Parathyroid adenoma (tissue), 2 donors: ENCODE measurements around the gene XYLT1.
A peak's percentile ranks its signal among the peaks of the same experiment; 100 is the strongest.

Experiments
- H2AFZ ChIP-seq: fragments of 300-600 bp; sonication (generic); one replicate; pipeline ENCODE4 v1.7.0; 2017; ENCODE audit warnings: antibody characterized with exemption, mild to moderate bottlenecking
- H3K27ac ChIP-seq: fragments of 300-600 bp; sonication (generic); one replicate; pipeline ENCODE4 v1.7.0; 2017
- H3K27me3 ChIP-seq: fragments of 300-600 bp; sonication (generic); one replicate; pipeline ENCODE4 v1.7.0; 2017; ENCODE audit warnings: low read length; ENCODE audit not compliant: control insufficient read depth, insufficient read depth
- H3K36me3 ChIP-seq: fragments of 300-600 bp; sonication (generic); one replicate; pipeline ENCODE4 v1.7.0; 2017; ENCODE audit warnings: low read length; ENCODE audit not compliant: control insufficient read depth, insufficient read depth
- H3K4me1 ChIP-seq: fragments of 300-600 bp; sonication (generic); one replicate; pipeline ENCODE4 v1.7.0; 2017; ENCODE audit warnings: control low read depth
- H3K4me2 ChIP-seq: fragments of 300-600 bp; sonication (generic); one replicate; pipeline ENCODE4 v1.7.0; 2017; ENCODE audit warnings: low read length
- H3K4me3 ChIP-seq: fragments of 300-600 bp; sonication (generic); one replicate; pipeline ENCODE4 v1.7.0; 2017; ENCODE audit warnings: low read depth, low read length
- H3K79me2 ChIP-seq: fragments of 300-600 bp; sonication (generic); one replicate; pipeline ENCODE4 v1.7.0; 2017; ENCODE audit warnings: control low read depth
- H3K9ac ChIP-seq: fragments of 300-600 bp; sonication (generic); one replicate; pipeline ENCODE4 v1.7.0; 2017; ENCODE audit warnings: mild to moderate bottlenecking
- H3K9me3 ChIP-seq: fragments of 300-600 bp; sonication (generic); one replicate; pipeline ENCODE4 v1.7.0; 2017; ENCODE audit warnings: low read length; ENCODE audit not compliant: control insufficient read depth
- TF ChIP-seq, protein P1 (sequence below): fragments of 300-600 bp; sonication (generic); IDR thresholded peaks from one replicate; pipeline ENCODE4 v1.7.0; 2017; ENCODE audit warnings: antibody characterized with exemption, mild to moderate bottlenecking
- donor health status: primary hyperparathyroidism.

XYLT1 gene

DNA sequence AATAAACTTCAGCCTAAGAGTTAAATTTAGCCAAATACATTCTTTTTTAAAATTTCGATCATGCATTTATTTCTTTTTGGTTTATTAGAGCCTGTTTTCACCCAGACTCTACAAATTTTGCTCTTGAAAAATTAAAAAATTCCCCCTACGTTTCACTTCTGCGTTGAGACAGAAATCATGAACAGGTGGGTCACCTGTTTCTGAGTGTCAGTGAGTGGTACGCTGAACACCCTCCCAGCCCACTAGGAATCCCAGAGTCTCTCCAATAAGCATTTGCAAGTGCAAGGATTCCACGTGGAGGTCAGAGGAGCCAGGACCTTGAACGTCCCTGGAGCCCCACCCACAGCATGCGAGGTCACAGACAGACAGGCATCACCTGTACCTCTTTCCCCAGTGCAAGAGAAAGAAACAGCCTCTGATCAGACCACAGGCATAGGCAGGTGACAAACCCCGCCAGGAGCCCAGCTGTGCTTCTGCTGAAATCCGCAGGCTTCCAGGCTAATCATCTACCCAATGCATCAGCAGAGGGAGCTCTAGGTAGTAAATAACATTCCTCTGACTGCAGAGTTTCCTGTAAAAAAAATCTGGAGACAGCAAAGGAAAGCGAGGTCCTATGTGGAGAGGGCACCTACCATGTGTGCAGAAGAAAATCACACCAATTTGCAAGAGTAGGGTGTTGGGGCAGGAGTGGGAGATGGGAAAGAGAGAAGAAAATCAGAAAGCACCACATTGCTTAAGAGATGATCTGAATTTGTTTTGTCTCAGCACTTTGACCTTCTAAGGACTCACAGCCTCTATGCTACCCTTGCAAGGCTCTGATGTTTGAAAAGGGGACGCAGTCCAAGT, 5.9 kb upstream of the XYLT1 start:
- TF ChIP-seq, protein P1, sequence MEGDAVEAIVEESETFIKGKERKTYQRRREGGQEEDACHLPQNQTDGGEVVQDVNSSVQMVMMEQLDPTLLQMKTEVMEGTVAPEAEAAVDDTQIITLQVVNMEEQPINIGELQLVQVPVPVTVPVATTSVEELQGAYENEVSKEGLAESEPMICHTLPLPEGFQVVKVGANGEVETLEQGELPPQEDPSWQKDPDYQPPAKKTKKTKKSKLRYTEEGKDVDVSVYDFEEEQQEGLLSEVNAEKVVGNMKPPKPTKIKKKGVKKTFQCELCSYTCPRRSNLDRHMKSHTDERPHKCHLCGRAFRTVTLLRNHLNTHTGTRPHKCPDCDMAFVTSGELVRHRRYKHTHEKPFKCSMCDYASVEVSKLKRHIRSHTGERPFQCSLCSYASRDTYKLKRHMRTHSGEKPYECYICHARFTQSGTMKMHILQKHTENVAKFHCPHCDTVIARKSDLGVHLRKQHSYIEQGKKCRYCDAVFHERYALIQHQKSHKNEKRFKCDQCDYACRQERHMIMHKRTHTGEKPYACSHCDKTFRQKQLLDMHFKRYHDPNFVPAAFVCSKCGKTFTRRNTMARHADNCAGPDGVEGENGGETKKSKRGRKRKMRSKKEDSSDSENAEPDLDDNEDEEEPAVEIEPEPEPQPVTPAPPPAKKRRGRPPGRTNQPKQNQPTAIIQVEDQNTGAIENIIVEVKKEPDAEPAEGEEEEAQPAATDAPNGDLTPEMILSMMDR, result peak; percentile 51
- Histone ChIP-seq H3K4me1 (peaks cover 3% of the 10 kb centered on the region), H3K27ac (no peak overlapping the region), H3K9ac (no peak overlapping the region), H2AFZ (no peak overlapping the region), H3K4me2 (no peak overlapping the region), H3K9me3 (no peaks in the 10 kb centered on the region), H3K27me3 (no peaks in the 10 kb centered on the region), H3K36me3 (no peaks in the 10 kb centered on the region), H3K79me2 (no peaks in the 10 kb centered on the region), H3K4me3 (no peak overlapping the region)

DNA sequence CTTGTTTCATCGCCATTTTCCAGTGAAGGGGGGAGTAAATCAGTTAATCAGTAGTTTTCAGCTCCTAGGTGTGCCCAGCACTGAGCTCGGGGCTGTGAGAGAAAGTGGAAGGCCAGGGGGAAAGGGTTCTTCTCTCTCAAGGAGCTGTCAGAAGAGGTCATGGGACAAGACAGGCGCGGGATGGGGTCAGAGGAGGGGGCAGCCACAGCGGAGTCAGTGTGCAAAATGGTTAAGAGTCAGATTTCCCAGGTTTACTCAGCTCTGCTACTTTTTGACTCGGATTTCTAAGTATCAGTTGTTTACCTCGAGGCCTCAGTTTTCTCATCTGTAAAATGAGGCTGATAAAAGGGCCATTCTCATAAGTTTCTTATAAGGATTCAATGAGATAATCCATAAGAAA, 4.3 kb upstream of the XYLT1 start:
- no peaks in the 10 kb centered on the region for H3K36me3 ChIP-seq
- H3K79me2 ChIP-seq, result no peaks in the 10 kb centered on the region
- no peak overlapping the region for H3K27ac ChIP-seq
- H3K9ac ChIP-seq, result no peak overlapping the region
- no peaks in the 10 kb centered on the region for H3K9me3 ChIP-seq
- H2AFZ ChIP-seq, result no peak overlapping the region
- peaks cover 3% of the 10 kb centered on the region for H3K4me1 ChIP-seq
- TF ChIP-seq, protein P1, result no peak
- no peaks in the 10 kb centered on the region for H3K27me3 ChIP-seq
- H3K4me2 ChIP-seq, result no peak overlapping the region
- H3K4me3 ChIP-seq, result no peak overlapping the region

DNA sequence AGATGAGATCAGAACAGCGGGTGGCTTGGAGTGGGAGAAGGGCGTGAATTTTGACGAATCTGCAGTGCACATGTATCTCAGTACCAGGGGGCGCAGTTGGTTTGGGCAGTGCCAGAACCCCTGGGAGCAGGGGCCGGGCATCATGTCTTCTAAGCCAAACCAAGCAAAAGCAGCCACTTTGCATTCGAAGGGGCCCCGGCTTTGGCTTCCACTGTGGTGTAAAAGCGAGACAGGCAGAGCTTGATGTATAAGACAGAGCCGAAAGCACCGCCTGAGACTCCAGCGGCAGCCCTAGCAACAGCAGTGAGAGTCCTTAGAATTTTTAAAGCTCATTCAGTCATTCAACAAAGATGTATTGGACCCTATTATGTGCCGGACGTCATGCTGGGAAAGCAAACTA, 3.8 kb upstream of the XYLT1 start:
- no peaks in the 10 kb centered on the region for H3K9me3 ChIP-seq
- H3K4me3 ChIP-seq, result no peak overlapping the region
- H3K79me2 ChIP-seq, result no peaks in the 10 kb centered on the region
- H3K36me3 ChIP-seq, result no peaks in the 10 kb centered on the region
- TF ChIP-seq, protein P1, result no peak
- no peak overlapping the region for H3K9ac ChIP-seq
- H3K4me2 ChIP-seq, result no peak overlapping the region
- no peak overlapping the region for H2AFZ ChIP-seq
- no peaks in the 10 kb centered on the region for H3K27me3 ChIP-seq
- peaks cover 3% of the 10 kb centered on the region for H3K4me1 ChIP-seq
- no peak overlapping the region for H3K27ac ChIP-seq

DNA sequence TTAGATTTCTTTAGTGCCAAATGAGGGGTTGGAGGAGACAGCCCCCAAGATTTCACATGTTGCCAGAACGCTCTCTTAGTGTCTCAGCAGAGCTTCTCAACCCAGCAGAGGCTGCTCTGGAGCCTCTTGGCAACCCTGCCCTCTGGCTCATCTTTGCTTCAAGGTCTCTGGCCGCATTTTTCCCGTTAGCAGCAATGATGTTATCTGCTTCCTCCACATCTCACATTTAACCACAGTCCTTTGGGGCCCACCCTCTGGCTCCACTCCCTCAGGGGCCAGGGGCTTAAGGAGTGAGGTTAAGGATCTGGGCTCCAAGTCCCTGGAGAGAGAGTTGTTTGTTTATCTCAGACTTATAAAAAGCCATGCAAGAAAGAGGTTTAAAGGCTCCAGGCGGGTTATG, 3.3 kb upstream of the XYLT1 start:
- H3K36me3 ChIP-seq, result no peaks in the 10 kb centered on the region
- no peak overlapping the region for H2AFZ ChIP-seq
- peaks cover 3% of the 10 kb centered on the region for H3K4me1 ChIP-seq
- no peak overlapping the region for H3K27ac ChIP-seq
- H3K4me2 ChIP-seq, result no peak overlapping the region
- H3K4me3 ChIP-seq, result no peak overlapping the region
- no peak overlapping the region for H3K9ac ChIP-seq
- H3K79me2 ChIP-seq, result no peaks in the 10 kb centered on the region
- TF ChIP-seq, protein P1, result no peak
- no peaks in the 10 kb centered on the region for H3K27me3 ChIP-seq
- no peaks in the 10 kb centered on the region for H3K9me3 ChIP-seq
